Large intestine (tissue), 3 donors: Measurements from ENCODE around the gene DLST. TPM values are rescaled to one million over a fixed set of nuclear protein-coding genes. Genes with fewer than 3 reads are reported as not detected.

Experiments used
- DNase-seq, 2 donors: peaks; one replicate each; pipeline versions ENCODE4 v3.0.0 to v3.0.0-alpha.2; 2013
- H3K27ac ChIP-seq: one replicate; pipeline ENCODE4 v1.5.1; 2013; ENCODE audit warnings: low read length
- H3K27me3 ChIP-seq: 2 replicates; pipeline ENCODE4 v1.6.1; 2013; ENCODE audit warnings: low read length; ENCODE audit not compliant: control insufficient read depth, insufficient read depth
- H3K36me3 ChIP-seq: 2 replicates; pipeline ENCODE4 v1.6.1; 2013; ENCODE audit warnings: low read length; ENCODE audit not compliant: control insufficient read depth, insufficient read depth
- H3K4me1 ChIP-seq: one replicate; pipeline ENCODE4 v1.6.1; 2013; ENCODE audit warnings: low read length; ENCODE audit not compliant: control insufficient read depth, insufficient read depth
- H3K4me3 ChIP-seq: one replicate; pipeline ENCODE4 v1.5.1; 2013; ENCODE audit warnings: low read length
- H3K9me3 ChIP-seq: one replicate; pipeline ENCODE4 v1.6.1; 2013; ENCODE audit warnings: mild to moderate bottlenecking, low read depth, low read length, moderate library complexity; ENCODE audit not compliant: control insufficient read depth
- WGBS: methylation state at CpG from one replicate; pipeline ENCODE4 v1.1.5; 2013; ENCODE audit warnings: low lambda C conversion rate; ENCODE audit not compliant: insufficient coverage; 5-methylcytosine and 5-hydroxymethylcytosine counted together
- polyA plus RNA-seq: library from polyadenylated mRNA; unstranded; fragments of 120-200 nt; gene quantifications from one replicate; pipeline ENCODE4 v1.2.1, GENCODE V29; 2013

The DLST gene
- polyA plus RNA-seq, 1 donor: 105 TPM

DNA sequence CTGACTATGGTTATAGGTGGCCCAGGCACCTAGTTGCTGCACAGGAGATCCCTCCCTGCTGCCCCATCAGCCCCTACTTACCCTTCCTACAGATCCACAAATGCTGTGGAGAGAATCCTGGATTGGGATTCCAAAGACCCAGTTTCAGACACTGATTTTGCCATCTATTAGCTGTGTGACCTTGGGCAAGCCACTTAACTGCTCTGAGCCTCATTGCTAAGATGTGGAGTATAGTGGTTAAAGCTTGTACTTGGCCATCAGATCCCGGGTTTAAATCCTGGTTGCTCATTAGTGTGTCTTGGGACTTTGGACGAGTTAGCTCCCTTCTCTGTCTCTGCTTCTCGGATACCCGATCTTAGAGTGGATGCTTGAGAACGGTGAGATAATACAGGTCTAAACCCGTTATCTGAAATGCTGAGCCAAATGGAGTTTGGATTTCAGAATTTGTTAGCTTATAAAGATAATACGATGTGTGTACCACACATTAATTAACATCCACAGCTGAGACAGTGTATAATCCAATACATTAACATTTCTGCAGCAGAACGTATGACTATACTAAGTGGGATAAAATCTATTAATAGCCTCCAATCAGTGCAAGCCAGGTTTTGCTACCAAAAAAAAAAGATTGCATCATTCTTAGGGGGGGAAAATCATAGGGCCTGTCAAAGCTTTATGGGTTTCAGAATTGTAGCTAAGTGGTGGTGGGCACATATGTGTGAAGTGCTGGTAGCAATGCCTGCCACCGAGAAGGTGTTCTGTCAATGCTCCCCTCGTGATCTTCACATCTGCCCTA is 21.8 kb upstream of the DLST start:
- 40% methylated on average over 1 of the region's 10 CpGs for WGBS
- Histone ChIP-seq H3K9me3 (no peaks in the 10 kb centered on the region), H3K4me3 (no peak overlapping the region), H3K36me3 (no peaks in the 10 kb centered on the region), H3K27ac (no peak overlapping the region), H3K4me1 (peaks cover 2% of the 10 kb centered on the region), H3K27me3 (no peaks in the 10 kb centered on the region)
- DNase-seq: no peak

DNA sequence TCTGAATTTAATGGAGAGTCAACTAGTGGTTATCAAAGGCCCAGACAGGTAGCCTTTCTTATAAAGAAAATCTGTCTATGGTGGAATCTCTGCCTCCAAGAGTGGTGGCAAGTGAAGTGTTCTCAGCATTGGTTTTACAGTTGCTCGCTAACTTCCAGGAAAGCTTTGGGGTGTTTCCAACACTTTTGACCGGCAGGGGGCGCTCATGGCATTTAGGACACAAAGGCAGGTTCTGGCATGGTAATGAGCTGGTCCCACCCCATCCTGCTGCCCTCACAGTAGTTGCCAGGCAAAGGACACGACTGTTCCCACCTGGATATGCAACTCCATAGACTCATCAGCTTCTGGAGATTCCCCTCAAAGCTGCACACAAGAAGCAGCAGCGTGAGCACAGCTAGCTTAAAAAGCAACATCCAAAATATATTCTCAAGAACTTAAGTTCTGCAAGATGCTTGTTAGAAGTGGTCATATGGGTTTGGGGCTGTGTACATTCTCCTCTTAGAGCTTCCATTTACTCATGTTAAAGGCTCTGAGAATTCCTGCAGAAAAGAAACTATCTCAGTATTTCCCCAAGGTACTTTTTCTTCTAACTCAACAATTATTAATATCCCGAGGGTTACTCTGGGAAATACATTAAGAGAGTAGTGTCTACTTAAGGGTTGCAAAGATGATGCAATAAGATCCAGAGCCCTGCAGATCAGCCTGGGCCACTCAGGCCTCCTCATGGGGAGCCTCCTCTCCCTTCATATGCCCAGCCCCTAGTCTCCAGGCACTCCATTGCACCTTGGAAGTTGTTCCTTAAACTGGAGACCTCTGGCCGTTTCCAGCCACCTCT is 20.6 kb upstream of the DLST start:
- H3K4me1 ChIP-seq: no peaks in the 10 kb centered on the region
- WGBS: no CpG with 5 or more reads among the region's 7 CpGs
- no peak overlapping the region for H3K4me3 ChIP-seq
- H3K9me3 ChIP-seq: no peaks in the 10 kb centered on the region
- no peaks in the 10 kb centered on the region for H3K36me3 ChIP-seq
- no peaks in the 10 kb centered on the region for H3K27me3 ChIP-seq
- DNase-seq: peak; percentile 66 to 68
- H3K27ac ChIP-seq: no peak overlapping the region

DNA sequence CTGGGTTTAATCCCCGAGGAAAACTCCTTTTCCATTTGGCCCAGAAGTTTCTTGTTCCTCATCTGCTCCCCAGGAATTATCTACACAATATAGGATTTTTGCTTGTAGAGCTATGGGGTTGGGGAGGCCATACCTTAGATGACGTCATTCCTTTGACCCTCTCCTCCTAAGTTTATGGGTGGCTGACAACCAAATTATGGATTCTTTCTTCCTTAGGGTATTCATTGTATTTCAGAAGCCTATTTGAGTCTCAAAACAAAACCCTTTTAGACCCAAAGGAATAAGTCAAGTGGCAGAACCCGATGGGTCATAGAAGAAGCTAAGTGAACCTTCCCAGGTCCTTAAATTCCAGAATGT is 20.0 kb upstream of the DLST start:
- H3K27me3 ChIP-seq: no peaks in the 10 kb centered on the region
- no peak for DNase-seq
- no peak overlapping the region for H3K27ac ChIP-seq
- H3K4me1 ChIP-seq: no peaks in the 10 kb centered on the region
- WGBS: no CpG with 5 or more reads among the region's 3 CpGs
- H3K9me3 ChIP-seq: no peaks in the 10 kb centered on the region
- H3K36me3 ChIP-seq: no peaks in the 10 kb centered on the region
- H3K4me3 ChIP-seq: no peak overlapping the region

DNA sequence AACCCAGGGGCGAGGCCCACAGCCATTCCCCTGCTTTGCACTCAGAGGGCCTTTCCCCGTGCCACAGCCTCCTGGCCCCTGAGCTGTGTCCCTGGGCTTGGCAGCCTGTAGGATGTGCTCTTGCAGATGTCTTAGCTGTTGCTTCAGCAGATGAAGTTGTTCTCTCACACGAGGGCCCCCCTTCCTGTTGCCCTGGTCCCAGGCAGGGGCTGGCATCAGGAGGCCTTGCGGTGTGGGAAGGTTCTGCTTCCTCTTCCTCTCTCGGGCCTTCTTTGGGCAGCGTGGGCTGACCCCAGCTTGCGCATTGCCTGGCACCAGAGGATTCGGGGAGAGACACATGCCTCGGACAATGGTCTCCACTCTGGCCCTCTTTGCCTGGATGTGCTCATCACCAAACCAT is 18.4 kb upstream of the DLST start:
- no peak for DNase-seq
- Histone ChIP-seq H3K4me1 (no peaks in the 10 kb centered on the region), H3K36me3 (no peaks in the 10 kb centered on the region), H3K4me3 (no peak overlapping the region), H3K27ac (no peak overlapping the region), H3K9me3 (no peaks in the 10 kb centered on the region), H3K27me3 (peaks cover 3% of the 10 kb centered on the region)
- no CpG with 5 or more reads among the region's 9 CpGs for WGBS

DNA sequence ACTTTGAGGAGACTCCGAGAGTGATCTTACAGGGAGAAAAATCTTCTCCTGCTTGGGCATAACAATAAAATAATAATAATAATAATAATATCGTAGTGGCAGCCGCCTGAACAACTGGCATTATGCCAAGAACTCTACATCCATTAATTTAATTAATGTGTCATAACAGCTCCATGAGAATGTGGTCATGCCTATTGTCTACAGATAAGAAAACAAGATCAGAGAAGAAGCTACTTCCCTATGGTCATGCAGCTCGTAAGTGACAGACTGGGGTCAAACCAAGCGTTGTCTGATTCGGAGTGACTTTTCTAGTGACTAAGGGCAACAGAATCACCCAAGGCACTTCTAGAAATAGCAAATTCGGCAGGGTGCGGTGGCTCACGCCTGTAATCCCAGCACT is 17.5 kb upstream of the DLST start:
- no peak for DNase-seq
- Histone ChIP-seq H3K27ac (no peak overlapping the region), H3K9me3 (no peaks in the 10 kb centered on the region), H3K27me3 (peaks cover 3% of the 10 kb centered on the region), H3K36me3 (no peaks in the 10 kb centered on the region), H3K4me3 (no peak overlapping the region), H3K4me1 (no peaks in the 10 kb centered on the region)
- WGBS: no CpG with 5 or more reads among the region's 9 CpGs

DNA sequence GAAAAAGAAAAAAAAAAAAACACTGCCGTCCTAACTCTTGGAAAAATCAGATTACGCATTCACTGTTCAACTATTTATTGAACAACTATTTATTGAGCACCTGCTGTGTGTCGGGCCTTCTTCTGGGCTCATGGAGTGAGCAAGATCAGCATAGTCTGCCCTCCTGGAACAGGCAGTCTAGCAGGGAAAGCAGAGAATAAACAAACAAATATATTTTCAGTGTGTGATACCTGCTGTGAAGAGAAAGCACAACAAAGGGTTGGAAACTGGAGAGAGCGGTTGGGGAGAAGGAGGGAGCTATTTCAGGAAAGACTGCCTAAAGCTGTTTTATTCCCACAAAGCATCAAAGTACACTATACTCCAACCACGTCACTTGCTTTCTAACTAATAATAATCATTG is 16.6 kb upstream of the DLST start:
- Histone ChIP-seq H3K36me3 (no peaks in the 10 kb centered on the region), H3K27me3 (peaks cover 3% of the 10 kb centered on the region), H3K4me3 (no peak overlapping the region), H3K27ac (no peak overlapping the region), H3K4me1 (no peaks in the 10 kb centered on the region), H3K9me3 (no peaks in the 10 kb centered on the region)
- no CpG with 5 or more reads among the region's 5 CpGs for WGBS
- no peak for DNase-seq

DNA sequence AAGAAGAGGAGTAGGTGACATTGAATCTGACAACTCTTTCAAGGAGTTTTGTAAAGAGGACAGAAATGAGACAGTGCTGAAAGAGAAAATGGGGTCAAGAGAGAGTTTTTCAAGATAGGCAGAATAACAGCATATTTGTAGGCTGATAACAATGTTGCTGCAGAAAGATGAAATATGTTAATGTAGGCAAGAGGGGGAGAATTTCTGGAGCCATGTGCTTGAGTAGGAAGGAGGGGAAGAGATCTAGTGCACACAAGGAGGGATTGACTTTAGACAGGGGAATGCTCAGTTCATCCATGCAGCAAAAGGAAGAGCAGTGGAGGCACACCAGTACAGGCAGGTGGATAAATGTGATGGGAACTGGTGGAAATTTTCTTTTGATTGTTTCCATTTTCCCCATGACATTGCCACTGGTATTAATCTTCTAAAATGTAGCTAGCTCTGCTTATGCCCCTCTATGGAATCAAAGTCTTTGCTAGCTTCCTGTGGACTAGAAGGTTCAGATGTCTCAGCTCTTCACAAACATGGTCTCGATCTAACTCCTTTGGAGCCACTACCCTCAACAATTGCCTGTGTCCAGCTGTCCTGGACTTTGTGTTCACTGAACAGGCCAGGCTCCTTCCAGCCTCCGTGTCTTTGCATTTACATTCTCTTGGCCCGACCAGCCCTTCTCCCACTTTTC is 14.9 kb upstream of the DLST start:
- no peak overlapping the region for H3K4me3 ChIP-seq
- no peaks in the 10 kb centered on the region for H3K36me3 ChIP-seq
- no peaks in the 10 kb centered on the region for H3K4me1 ChIP-seq
- DNase-seq: no peak
- H3K9me3 ChIP-seq: no peaks in the 10 kb centered on the region
- no peak overlapping the region for H3K27ac ChIP-seq
- H3K27me3 ChIP-seq: peaks cover 3% of the 10 kb centered on the region
- 80% methylated on average over 1 of the region's 3 CpGs for WGBS

DNA sequence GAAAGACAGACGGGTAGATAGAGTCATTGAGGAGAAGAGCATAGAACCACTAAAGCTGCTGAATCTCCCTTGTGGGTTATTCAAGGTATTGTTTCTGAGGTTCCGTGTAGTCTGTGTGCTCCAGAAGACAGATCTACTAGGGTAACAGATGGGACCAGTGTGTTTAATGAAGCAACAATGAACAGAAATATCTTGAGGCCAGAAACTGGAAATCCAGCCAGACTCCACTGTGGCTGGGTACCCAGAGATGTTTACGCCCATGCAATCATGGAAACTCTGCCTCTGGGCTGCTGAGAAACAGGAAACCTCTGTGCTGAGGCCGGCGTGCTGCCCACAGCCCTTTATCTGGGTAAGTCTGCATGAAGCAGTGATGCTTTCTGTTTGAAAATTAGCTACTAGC is 14.0 kb upstream of the DLST start:
- DNase-seq: peak in 1 of 2 donors; percentile 22
- H3K27me3 ChIP-seq: peaks cover 3% of the 10 kb centered on the region

DNA sequence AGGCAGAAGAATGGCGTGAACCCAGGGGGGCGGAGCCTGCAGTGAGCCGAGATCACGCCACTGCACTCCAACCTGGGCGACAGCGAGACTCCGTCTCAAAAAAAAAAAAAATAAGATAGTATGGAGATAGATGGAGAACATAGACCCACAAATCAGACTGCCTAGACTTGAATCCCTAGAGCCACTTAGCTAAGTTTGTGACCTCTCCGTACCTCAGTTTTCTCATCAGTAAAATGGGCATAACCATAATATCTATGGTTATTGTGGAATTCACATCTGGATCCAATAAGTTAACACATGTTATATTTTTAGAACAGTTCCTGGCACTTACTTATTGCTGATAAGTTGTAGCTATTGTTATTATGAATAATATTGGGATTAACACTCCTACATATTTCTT is 13.0 kb upstream of the DLST start:
- WGBS: no CpG with 5 or more reads among the region's 8 CpGs
- Histone ChIP-seq H3K9me3 (no peaks in the 10 kb centered on the region), H3K27ac (no peak overlapping the region), H3K27me3 (peaks cover 3% of the 10 kb centered on the region), H3K4me3 (no peak overlapping the region), H3K4me1 (no peaks in the 10 kb centered on the region), H3K36me3 (no peaks in the 10 kb centered on the region)
- DNase-seq: no peak

More for the DNA sequence above, 14.0 kb upstream of the DLST start:
- Histone ChIP-seq H3K36me3 (no peaks in the 10 kb centered on the region), H3K27ac (no peak overlapping the region), H3K4me3 (no peak overlapping the region), H3K4me1 (no peaks in the 10 kb centered on the region), H3K9me3 (no peaks in the 10 kb centered on the region)
- no CpG with 5 or more reads among the region's 5 CpGs for whole genome bisulfite sequencing

DNA sequence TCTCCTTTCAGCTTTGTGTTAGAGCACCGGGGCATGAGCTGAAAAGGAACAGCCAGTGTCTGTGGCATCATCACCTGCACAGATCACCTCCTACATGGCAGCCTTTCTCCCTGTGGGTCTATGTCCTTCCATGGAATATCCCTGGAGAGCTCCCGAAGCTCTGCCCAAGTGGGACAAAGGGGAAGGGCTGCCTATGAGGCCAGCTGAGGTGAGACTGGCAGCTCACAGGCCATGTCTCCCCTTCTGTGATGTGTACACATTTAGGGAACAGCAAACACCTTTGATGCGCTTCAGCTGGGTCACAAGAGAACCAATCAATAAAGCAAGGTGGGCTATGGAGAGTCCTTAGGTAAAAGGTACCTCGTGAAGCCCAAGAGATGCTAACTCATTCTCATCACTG is 9.9 kb upstream of the DLST start:
- H3K4me1 ChIP-seq: no peaks in the 10 kb centered on the region
- no peak overlapping the region for H3K4me3 ChIP-seq
- no CpG with 5 or more reads among the region's 4 CpGs for WGBS
- no peaks in the 10 kb centered on the region for H3K36me3 ChIP-seq
- H3K27ac ChIP-seq: no peak overlapping the region
- DNase-seq: no peak
- H3K27me3 ChIP-seq: peaks cover 3% of the 10 kb centered on the region
- H3K9me3 ChIP-seq: no peaks in the 10 kb centered on the region
